SK-MEL-5 (cell line): ENCODE results near the gene NAT14. TPM values are rescaled to one million over a fixed set of nuclear protein-coding genes. Genes with fewer than 3 reads are reported as not detected.

ENCODE experiments used
- DNase-seq: peaks from one replicate; pipeline ENCODE4 v3.0.0-alpha.2; 2016; ENCODE audit warnings: low read depth, low spot score
- in situ Hi-C: cut with HindIII; loops from 2 replicates; pipeline ENCODE4 v1.10.0; 2016; ENCODE audit warnings: low sequenced_read_pairs, high pct_unique_total_duplicates, low pct_unique_long_range_greater_than_20kb
- total RNA-seq: library from RNA; depleted of rRNA; stranded (reverse); fragments of >200 nt; shearing (Covaris generic); gene quantifications from 2 replicates; pipeline ENCODE4 v1.2.3, GENCODE V29; 2014

NAT14 gene
- total RNA-seq, 1 experiment from 2014 or later: 11.8 TPM

- in situ Hi-C loops: no loop called here
- DNase-seq: no peak
These were observed 20.8 kb upstream of the NAT14 start for GRCh38 chr19:55464039-55464661.

- in situ Hi-C loops: no loop called here
- no peak for DNase-seq
These were observed 20.3 kb upstream of the NAT14 start, which contains the start of gene C19orf85 for GRCh38 chr19:55464662-55465054. C19orf85 (minus strand) TSS chr19:55464751; CDS start chr19:55464554, 197 bp downstream.

GRCh38 chr19:55465460-55466240 is 19.3 kb upstream of the NAT14 start:
- DNase-seq: no peak
- in situ Hi-C loops: no loop called here

- DNase-seq: no peak
- in situ Hi-C loops: no loop called here
These were observed 18.8 kb upstream of the NAT14 start for GRCh38 chr19:55466241-55466614.

- DNase-seq: peak; percentile 35
These were observed 17.5 kb upstream of the NAT14 start for GRCh38 chr19:55467236-55468053.

GRCh38 chr19:55468054-55468393 is 17.0 kb upstream of the NAT14 start:
- in situ Hi-C loops: no loop called here

More at GRCh38 chr19:55467236-55468053, 17.5 kb upstream of the NAT14 start:
- in situ Hi-C loops: no loop called here

GRCh38 chr19:55471266-55471665 is 13.7 kb upstream of the NAT14 start:
- no peak for DNase-seq
- in situ Hi-C loops: no loop called here

More at GRCh38 chr19:55468054-55468393, 17.0 kb upstream of the NAT14 start:
- no peak for DNase-seq

- in situ Hi-C loops: no loop called here
- DNase-seq: no peak
These were observed 12.5 kb upstream of the NAT14 start for GRCh38 chr19:55472463-55472862.

GRCh38 chr19:55473225-55474012 is 11.6 kb upstream of the NAT14 start:
- in situ Hi-C loops: no loop called here
- DNase-seq: no peak

GRCh38 chr19:55474269-55475265 is 10.4 kb upstream of the NAT14 start:
- DNase-seq: no peak
- in situ Hi-C loops: no loop called here

- peak; percentile 97 for DNase-seq
- in situ Hi-C loops: no loop called here
These were observed 8.8 kb upstream of the NAT14 start, which contains the start of gene ZNF628 for GRCh38 chr19:55476100-55476775. ZNF628 (plus strand) TSS chr19:55476617; CDS start chr19:55479911, 3,294 bp downstream.

- in situ Hi-C loops: no loop called here
- no peak for DNase-seq
These were observed 7.1 kb upstream of the NAT14 start for GRCh38 chr19:55477905-55478304.

- in situ Hi-C loops: no loop called here
These were observed 6.6 kb upstream of the NAT14 start for GRCh38 chr19:55478364-55478763.

GRCh38 chr19:55479045-55479444 is 5.9 kb upstream of the NAT14 start:
- no peak for DNase-seq
- in situ Hi-C loops: no loop called here

More at GRCh38 chr19:55478364-55478763, 6.6 kb upstream of the NAT14 start:
- DNase-seq: no peak

GRCh38 chr19:55479451-55480230 is 5.3 kb upstream of the NAT14 start:
- DNase-seq: no peak
- in situ Hi-C loops: no loop called here
